GM21576 (cell line): Measurements from ENCODE around the gene CNTRL.

ENCODE experiments used
- ATAC-seq: cut with Tn5 transposase; IDR thresholded peaks from one replicate; pipeline ENCODE4 v1.9.1; 2021; ENCODE audit warnings: mild to moderate bottlenecking, moderate library complexity; ENCODE audit not compliant: unreplicated experiment

Gene CNTRL

GRCh38 chr9:121199921-121200320, 125.2 kb downstream of the CNTRL start:
- ATAC-seq = no peak

DNA sequence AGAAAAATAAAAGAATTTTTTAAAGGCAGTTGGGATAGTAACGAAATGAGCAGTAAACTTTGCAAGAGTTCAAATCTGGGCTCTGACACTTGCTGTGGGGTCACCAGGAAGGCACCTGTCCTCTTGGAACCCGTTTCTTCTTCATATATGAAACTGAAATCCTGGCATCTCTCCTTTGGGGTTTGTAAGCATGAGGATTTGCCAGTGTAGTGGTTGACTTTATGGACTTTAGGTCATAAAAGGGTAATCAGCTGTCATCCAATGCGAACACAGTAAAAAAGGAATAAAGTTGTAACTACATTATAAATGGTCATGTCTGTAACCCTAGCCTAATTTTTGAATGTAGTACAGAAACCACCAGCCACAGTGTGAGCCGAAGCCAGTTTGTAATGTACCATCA, 125.6 kb downstream of the CNTRL start:
- no peak for ATAC-seq

- peak; percentile 13 for ATAC-seq
These were observed 126.4 kb downstream of the CNTRL start for GRCh38 chr9:121201045-121201737.

DNA sequence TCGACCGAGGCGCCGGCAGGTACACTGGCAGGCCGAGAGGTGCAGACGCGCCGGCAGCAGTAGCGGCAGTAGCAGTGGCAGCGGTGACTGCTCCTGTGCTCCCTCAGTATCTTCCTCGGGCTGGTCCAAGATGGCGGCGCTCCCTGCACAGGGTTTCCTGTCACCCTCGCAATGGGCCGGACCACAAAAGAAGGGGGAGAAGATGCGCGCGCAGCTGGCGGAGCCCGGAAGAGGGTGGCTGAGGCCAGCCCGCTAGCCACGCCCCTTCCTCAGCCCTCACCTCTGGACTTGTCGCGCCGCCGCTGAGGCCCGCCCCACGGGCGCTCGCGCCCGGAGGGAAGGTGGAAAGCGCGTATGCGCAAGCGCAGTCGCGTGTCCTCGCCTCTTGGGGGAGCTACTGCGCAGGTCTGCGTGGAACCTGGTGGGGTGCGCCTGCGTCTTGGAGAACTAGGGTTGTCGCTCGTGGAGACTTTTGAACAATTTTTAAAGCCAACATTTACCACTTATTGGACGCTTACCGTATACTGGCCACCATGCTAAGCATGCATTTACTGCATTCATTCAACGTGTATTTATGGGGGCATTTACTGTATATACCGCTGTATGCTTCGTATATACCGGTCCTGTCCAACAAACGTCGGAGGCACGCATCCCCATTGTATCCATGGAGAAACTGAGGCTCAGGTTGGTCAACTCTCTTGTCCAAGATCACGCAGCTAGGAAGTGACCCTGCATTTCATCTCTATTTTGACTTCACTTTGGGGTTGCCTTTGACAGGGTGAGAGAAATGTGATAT, 127.2 kb downstream of the CNTRL start, which contains the start of gene RAB14:
Gene RAB14 (minus strand): TSS at position 132 of the 796 bp plus-strand sequence. CDS start 8,457 bp downstream, outside the sequence.
- peak; percentile 81 for ATAC-seq

DNA sequence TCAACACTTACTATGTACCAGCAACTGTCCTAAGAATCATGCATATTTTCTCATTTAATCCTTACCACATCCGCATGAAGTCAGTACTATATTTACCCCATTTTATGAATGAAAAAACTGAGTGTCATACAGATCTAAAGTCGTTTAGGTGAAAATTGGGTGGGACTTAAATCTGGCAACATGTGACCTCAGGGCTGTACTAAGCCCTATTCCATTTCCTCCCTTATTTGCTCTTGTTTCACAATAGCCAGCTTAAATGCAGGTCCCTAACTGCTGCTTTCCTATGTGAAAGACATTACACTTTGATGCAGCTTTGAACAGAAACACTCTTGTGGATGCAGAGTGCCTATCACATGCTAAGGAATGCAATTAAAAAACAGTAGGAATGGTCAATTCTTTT, 129.4 kb downstream of the CNTRL start:
- ATAC-seq = no peak

GRCh38 chr9:121204611-121205010, 129.9 kb downstream of the CNTRL start:
- no peak for ATAC-seq

DNA sequence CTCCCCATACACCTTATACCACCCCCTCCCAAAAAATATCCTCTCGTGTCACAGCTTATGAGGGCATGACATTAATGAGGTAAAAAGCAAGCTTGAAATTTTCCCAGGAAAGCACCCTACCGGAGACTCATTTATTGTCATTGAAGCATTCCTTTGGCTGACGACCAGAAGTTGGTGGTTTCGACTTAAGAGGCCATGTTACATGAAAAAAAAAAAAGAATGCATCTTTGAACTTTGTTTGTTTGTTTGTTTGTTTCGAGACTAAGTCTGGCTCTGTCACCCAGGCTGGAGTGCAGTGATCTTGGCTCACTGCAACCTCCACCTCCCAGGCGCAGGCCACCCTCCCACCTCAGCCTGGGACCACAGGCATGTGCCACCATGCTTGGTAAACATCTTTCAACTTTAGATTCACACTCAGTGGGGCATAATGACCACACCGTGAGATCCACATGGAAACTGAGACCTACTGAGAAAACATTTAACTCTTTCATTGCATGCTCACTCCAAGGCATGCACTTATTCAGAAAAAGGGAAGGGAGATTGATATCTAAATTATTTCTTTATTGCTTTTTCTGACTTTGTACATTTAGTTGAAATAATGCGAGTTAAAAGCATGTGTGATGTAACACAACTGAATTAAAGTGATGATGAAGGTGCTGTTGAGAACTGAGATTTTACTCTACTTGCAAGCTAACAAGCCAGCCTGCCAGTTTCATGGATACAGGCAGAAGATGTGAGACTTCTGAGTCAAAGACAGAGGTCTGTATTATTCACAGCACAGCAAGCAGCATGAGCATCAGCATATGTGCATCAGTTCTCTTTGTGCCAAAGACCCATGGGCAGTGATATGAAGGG, 132.0 kb downstream of the CNTRL start:
- peak; percentile 29 for ATAC-seq

GRCh38 chr9:121207371-121207940, 132.7 kb downstream of the CNTRL start:
- ATAC-seq = peak; percentile 73

DNA sequence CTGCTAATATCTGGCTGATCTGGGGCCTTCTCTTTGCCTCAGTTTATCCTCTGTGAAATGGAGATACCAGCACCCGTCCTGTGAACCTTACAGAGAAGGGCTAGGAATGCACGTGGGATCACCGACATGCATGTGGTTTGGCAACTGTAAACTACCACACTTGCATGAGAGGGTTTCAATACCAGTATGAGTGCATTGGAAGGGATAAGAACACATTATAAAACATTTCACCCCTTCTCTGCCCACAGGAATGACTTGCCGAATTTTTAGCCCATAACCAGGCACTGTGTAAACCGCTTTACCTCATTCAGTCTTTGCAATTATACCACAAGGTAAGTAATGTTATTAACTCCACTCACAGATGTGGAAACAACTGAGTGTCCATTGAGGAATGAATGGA, 135.8 kb downstream of the CNTRL start:
- ATAC-seq = no peak

- ATAC-seq = no peak
These were observed 138.5 kb downstream of the CNTRL start for GRCh38 chr9:121213136-121213806.

DNA sequence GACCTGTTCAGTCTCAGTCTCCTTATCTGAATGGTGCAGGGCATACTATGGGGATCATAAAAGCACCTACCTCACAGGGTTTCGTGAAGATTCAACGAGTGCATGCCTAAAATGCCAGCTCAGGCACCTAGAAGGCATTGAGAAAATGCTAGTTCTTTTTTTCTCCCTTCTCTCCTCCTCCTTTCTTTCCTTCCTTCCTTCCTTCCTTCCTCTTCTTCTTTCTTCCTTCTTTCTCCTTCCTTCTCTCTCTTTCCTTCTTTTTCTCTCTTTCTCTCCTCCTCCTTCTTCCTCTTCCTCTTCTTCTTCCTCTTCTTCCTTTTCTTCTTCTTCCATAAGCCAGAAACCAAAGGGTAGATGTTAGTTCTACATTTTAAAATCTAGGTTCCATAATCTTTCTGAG, 139.2 kb downstream of the CNTRL start:
- no peak for ATAC-seq

GRCh38 chr9:121216271-121216805, 141.6 kb downstream of the CNTRL start:
- no peak for ATAC-seq

- peak; percentile 68 for ATAC-seq
These were observed 143.0 kb downstream of the CNTRL start for GRCh38 chr9:121217609-121218292.

- ATAC-seq = peak; percentile 28
These were observed 143.7 kb downstream of the CNTRL start for GRCh38 chr9:121218357-121219027.

- ATAC-seq = no peak
These were observed 144.8 kb downstream of the CNTRL start for GRCh38 chr9:121219530-121219929.

GRCh38 chr9:121220996-121221663, 146.4 kb downstream of the CNTRL start:
- ATAC-seq = no peak

DNA sequence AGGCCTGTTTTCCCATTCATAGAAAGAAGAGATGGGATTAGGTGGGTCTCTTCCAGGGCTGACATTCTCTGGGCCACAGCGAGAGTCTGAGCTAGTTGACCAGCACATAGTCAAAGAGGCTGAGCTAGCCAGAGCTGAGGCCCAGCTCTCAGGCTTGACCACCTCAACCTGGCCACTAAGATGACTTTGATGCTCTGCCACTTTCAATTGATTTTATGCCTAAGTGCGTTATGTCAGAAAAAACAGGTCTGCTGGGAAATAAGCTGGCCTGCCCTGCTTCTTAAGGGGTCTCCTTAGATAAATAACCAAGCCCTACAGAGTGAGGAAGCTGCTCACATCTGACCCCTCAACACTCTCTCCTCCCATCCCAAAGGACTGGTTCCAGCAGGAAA, 146.9 kb downstream of the CNTRL start:
- ATAC-seq = no peak

DNA sequence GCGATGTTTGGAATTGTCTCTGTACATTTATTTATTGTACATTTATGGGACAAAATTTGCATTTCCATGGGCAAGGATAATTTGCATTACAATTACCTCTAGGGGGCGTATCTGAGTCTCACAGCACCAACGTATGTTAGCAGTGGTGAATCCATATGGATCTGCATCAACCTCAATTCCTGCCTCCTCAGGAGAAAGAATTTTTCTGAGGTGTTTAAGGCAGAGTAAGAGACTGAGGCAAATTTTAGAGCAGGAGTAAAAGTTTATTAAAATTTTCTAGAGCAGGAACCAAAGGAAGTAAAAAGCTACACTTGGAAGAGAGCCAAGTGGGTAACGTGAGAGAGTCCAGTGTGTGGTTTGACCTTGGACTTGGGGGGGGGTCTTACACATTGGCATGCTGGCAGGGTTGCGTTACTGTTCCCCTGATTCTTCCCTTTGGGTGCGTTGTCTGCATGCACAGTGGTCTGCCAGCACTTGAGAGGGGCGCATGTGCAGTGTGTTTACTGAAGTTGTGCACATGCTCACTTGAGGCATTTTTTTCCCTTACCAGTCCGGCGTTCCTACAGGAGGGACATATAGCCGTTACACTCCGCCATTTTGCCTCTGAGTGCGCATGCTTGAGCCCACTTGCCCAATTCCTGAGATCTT, 147.9 kb downstream of the CNTRL start:
- no peak for ATAC-seq
